Caco-2 (cell line): ENCODE data around the gene GRID1. TPM values are rescaled to one million over a fixed set of nuclear protein-coding genes. Genes with fewer than 3 reads are reported as not detected.

Source experiments
- BruUV-seq: library from RNA; stranded (reverse); fragments of 400-500 nt; replicated peaks from 2 replicates; lab custom pipeline; 2021; lab: Mats Ljungman, UMichigan
- CTCF ChIA-PET: fragments of 300-600 bp; sonication (Branson Sonifier 250); formaldehyde crosslinking; loops from one replicate; lab custom pipeline; 2022; ENCODE audit warnings: antibody characterized with exemption; lab: Charles Lee
- POLR2A ChIA-PET: fragments of 300-600 bp; sonication (Branson Sonifier 250); formaldehyde crosslinking; loops from one replicate; lab custom pipeline; 2022; ENCODE audit warnings: antibody characterized with exemption; lab: Charles Lee
- DNase-seq, 2 experiments: peaks; one replicate each; pipeline versions ENCODE4 v3.0.0 to v3.0.0-alpha.2; 2020 to 2022
- H3K27me3 ChIP-seq: replicated peaks from 2 replicates; pipeline ENCODE4 v1.6.0; 2011; ENCODE audit warnings: low read length; ENCODE audit not compliant: control insufficient read depth, insufficient read depth
- H3K36me3 ChIP-seq: 2 replicates; pipeline ENCODE4 v1.5.1; 2011; ENCODE audit warnings: low read length; ENCODE audit not compliant: control insufficient read depth, insufficient read depth
- H3K4me1 ChIP-seq: fragments of 250-450 bp; sonication (Bioruptor Pico); 2 replicates; pipeline ENCODE4 v1.5.1; 2020; ENCODE audit warnings: mild to moderate bottlenecking
- H3K4me3 ChIP-seq: 2 replicates; pipeline ENCODE4 v1.5.1; 2011; ENCODE audit warnings: low read depth, mild to moderate bottlenecking, control low read depth, low read length
- H3K9me3 ChIP-seq: fragments of 250-450 bp; sonication (Bioruptor Pico); 2 replicates; pipeline ENCODE4 v1.5.1; 2020; ENCODE audit warnings: mild to moderate bottlenecking, moderate library complexity
- H3K27ac Mint-ChIP-seq: one replicate; pipeline ENCODE4 v1.8.0; 2022; ENCODE audit warnings: mixed read lengths; ENCODE audit not compliant: unreplicated experiment
- H3K27me3 Mint-ChIP-seq: one replicate; pipeline ENCODE4 v1.8.0; 2022; ENCODE audit warnings: mixed read lengths; ENCODE audit not compliant: insufficient read depth, unreplicated experiment
- H3K36me3 Mint-ChIP-seq: one replicate; pipeline ENCODE4 v1.8.0; 2022; ENCODE audit warnings: mild to moderate bottlenecking, mixed read lengths; ENCODE audit not compliant: insufficient read depth, unreplicated experiment
- H3K4me1 Mint-ChIP-seq: one replicate; pipeline ENCODE4 v1.8.0; 2022; ENCODE audit warnings: low read depth, mixed read lengths; ENCODE audit not compliant: unreplicated experiment
- H3K4me3 Mint-ChIP-seq: one replicate; pipeline ENCODE4 v1.8.0; 2022; ENCODE audit warnings: mild to moderate bottlenecking, moderate library complexity, mixed read lengths; ENCODE audit not compliant: unreplicated experiment
- H3K9me3 Mint-ChIP-seq: one replicate; pipeline ENCODE4 v1.8.0; 2022; ENCODE audit warnings: mixed read lengths; ENCODE audit not compliant: unreplicated experiment
- intact Hi-C: fragments of 100-400 bp; cut with micrococcal nuclease; formaldehyde crosslinking; loops from one replicate; pipeline ENCODE4 v1.10.0; 2022; ENCODE audit not compliant: unreplicated experiment
- total RNA-seq: library from RNA; stranded (reverse); gene quantifications from 2 replicates; pipeline ENCODE4 v1.2.3, GENCODE V29; 2022
- TF ChIP-seq, protein P1 (sequence below), 2 experiments: fragments of 200-600 bp in 1 of 2; IDR thresholded peaks; 1 replicate in 1 of 2; 2 replicates in 1 of 2; pipeline versions ENCODE4 v1.5.1 to v1.8.0; 2011 to 2022; ENCODE audit warnings: antibody characterized with exemption in 1 of 2, control low read depth in 1 of 2, inconsistent platforms in 1 of 2, low read depth in 1 of 2, low read length in 1 of 2, mild to moderate bottlenecking in 1 of 2, moderate library complexity in 1 of 2; ENCODE audit not compliant: insufficient read depth in 1 of 2, severe bottlenecking in 1 of 2, unreplicated experiment in 1 of 2

Gene GRID1
- total RNA-seq, 1 experiment from 2014 or later: 8.0 TPM

DNA sequence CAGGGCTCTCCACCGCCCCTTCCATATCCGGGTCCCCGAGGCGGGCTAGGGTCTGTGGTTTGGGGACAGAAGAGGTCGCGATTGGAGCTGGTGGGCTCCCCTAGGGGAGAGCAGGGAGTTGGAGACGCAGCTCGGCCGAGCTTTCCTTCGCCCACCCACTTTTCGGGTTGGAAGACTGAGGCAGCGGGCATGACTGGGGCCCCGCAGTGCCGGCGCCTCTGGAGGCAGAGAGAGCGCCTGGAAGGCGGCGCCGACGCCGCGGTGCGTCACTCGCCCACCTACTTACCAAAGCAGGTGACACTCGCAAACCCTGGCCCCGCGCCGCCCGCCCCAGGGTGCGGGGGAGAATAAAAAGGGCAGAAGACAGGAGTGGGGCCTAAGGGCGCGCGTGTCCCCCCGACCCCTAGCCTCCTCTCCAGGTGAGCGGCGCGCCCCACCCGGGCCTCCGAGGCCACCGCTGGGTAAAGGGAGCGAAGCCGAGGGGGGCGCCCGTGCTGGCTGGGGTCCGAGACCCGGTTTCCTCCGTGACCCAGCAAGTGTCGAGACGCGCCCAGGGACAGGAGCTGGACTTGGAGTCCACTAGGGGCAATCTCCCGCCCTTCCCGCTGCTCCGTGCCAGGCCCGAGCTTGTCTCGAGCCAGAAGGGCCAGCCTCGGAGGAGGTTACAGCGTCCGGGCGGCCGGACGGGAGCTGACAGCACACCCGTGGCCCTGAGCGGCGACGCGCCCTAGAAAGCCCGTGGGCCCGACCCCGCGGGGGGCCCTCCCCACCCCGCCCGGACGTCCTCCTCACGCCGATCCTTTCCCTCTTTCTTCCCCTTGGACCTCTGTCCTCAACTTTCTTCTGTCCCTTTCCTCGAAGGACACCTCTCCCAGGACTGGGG, 34.4 kb upstream of the GRID1 start:
- no peaks in the 10 kb centered on the region for H3K9me3 ChIP-seq
- peak overlapping the region; percentile 78 for H3K4me3 Mint-ChIP-seq
- intact Hi-C loops: loop anchor here (1.0 to 10.0 kb wide), 6 partner anchors 38 to 284 kb away; partner anchors contain the start of gene WAPL
- CTCF ChIA-PET: interaction anchor here (0.9 to 2.8 kb wide), 6 partner anchors 38 to 283 kb away, joined by 3 to 52 read pairs (median 6); partner anchors contain the start of gene WAPL
- BruUV-seq: no TSS peak
- peaks cover 18% of the 10 kb centered on the region for H3K4me1 Mint-ChIP-seq
- peaks cover 4% of the 10 kb centered on the region for H3K4me1 ChIP-seq
- DNase-seq: peak in 1 of 2 experiments; percentile 49
- H3K36me3 Mint-ChIP-seq: no peaks in the 10 kb centered on the region
- H3K4me3 ChIP-seq: peak overlapping the region; percentile 57
- no peaks in the 10 kb centered on the region for H3K9me3 Mint-ChIP-seq
- H3K36me3 ChIP-seq: no peaks in the 10 kb centered on the region
- peaks cover 9% of the 10 kb centered on the region for H3K27me3 Mint-ChIP-seq
- TF ChIP-seq, protein P1, sequence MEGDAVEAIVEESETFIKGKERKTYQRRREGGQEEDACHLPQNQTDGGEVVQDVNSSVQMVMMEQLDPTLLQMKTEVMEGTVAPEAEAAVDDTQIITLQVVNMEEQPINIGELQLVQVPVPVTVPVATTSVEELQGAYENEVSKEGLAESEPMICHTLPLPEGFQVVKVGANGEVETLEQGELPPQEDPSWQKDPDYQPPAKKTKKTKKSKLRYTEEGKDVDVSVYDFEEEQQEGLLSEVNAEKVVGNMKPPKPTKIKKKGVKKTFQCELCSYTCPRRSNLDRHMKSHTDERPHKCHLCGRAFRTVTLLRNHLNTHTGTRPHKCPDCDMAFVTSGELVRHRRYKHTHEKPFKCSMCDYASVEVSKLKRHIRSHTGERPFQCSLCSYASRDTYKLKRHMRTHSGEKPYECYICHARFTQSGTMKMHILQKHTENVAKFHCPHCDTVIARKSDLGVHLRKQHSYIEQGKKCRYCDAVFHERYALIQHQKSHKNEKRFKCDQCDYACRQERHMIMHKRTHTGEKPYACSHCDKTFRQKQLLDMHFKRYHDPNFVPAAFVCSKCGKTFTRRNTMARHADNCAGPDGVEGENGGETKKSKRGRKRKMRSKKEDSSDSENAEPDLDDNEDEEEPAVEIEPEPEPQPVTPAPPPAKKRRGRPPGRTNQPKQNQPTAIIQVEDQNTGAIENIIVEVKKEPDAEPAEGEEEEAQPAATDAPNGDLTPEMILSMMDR (IDR thresholded peaks at IDR 0.05; ENCODE audit: insufficient read depth in 1 of 2, low read depth in 1 of 2, low read length in 1 of 2, severe bottlenecking in 1 of 2, unreplicated experiment in 1 of 2): peak in 1 of 2 experiments; percentile 27
- H3K27ac Mint-ChIP-seq: no peak overlapping the region
- POLR2A ChIA-PET: interaction anchor here (1.0 kb wide), 1 partner anchor 185 kb away, joined by 5 read pairs; no protein-coding TSS in a partner anchor
- H3K27me3 ChIP-seq: no peaks in the 10 kb centered on the region

DNA sequence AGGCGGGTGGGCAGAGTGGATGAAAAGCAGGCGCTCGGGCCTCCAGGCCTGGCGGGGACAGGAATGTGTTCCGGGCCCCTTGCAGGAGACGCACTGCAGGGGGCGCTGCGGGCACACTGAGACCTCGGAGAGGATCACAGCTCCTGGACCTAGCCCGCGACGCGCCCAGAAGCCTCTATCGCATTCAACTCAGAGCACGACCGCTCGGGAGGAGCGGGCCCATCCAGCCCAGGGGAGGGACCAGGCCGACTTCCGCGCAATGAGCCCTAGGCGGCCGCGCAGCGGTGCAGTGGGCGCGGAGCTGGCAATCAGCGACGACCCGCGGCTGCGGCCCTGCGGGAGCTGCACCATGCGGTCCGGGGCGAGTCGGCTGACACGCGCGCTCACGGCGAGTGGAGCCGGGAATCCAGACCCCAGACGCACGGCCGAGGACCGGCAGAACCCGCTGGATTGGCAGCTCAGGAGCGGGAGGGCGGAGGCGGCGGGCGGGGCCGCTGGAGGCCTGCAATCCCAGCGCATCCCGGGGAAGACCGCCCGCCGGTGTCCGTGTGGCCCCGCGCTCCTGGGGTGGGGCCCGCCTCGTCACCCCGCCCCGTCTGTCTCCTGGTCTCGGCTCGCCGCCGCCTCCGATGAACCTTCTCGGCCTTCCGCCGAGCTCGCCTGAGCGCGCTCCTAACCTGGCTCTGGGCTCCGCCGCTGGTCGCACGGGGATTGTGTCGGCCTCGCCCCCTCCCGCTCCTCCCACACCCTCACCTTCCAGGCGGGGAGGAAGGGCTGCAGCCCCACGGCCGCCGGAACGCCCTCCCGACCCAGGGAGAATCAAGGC, 33.5 kb upstream of the GRID1 start:
- Mint-ChIP-seq H3K27me3 (peaks cover 9% of the 10 kb centered on the region), H3K4me1 (peaks cover 18% of the 10 kb centered on the region), H3K36me3 (no peaks in the 10 kb centered on the region), H3K4me3 (peak overlapping the region; percentile 78), H3K27ac (no peak overlapping the region), H3K9me3 (no peaks in the 10 kb centered on the region)
- BruUV-seq: no TSS peak
- no peaks in the 10 kb centered on the region for H3K27me3 ChIP-seq
- CTCF ChIA-PET: interaction anchor here (0.6 to 2.8 kb wide), 17 partner anchors 39 to 284 kb away, joined by 3 to 52 read pairs (median 4); partner anchors contain the start of genes OPN4 and WAPL
- intact Hi-C loops: loop anchor here (1.0 to 10.0 kb wide), 6 partner anchors 39 to 285 kb away; partner anchors contain the start of gene WAPL
- TF ChIP-seq, protein P1 (IDR thresholded peaks at IDR 0.05; ENCODE audit: insufficient read depth in 1 of 2, low read depth in 1 of 2, low read length in 1 of 2, severe bottlenecking in 1 of 2, unreplicated experiment in 1 of 2): peak; percentile 92 to 96
- H3K36me3 ChIP-seq: no peaks in the 10 kb centered on the region
- peak; percentile 95 to 97 for DNase-seq
- no peaks in the 10 kb centered on the region for H3K9me3 ChIP-seq
- POLR2A ChIA-PET: interaction anchor here (1.0 to 1.2 kb wide), 2 partner anchors 122 to 185 kb away, joined by 5 to 7 read pairs; partner anchors contain the start of gene WAPL
- peaks cover 4% of the 10 kb centered on the region for H3K4me1 ChIP-seq
- peak overlapping the region; percentile 57 for H3K4me3 ChIP-seq
